A549 (cell line): ENCODE measurements around the gene EXOG. TPM values are rescaled to one million over a fixed set of nuclear protein-coding genes. Genes with fewer than 3 reads are reported as not detected.

ENCODE experiments used
- ATAC-seq, 2 experiments: fragments of 200-7000 bp in 1 of 2; fragments of >200 bp in 1 of 2; cut with Nextera tagmentation in 1 of 2; cut with Tn5 transposase in 1 of 2; 3 replicates each; pipeline versions ENCODE4 v1.8.0 to v1.9.1; 2018 to 2020; ENCODE audit warnings: mild to moderate bottlenecking in 1 of 2, moderate library complexity in 1 of 2
- CTCF ChIA-PET: fragments of 300-600 bp; sonication (Branson Sonifier 250); formaldehyde crosslinking; extraction: SDS; loops from one replicate; lab custom pipeline; 2021; ENCODE audit warnings: antibody characterized with exemption, inconsistent platforms; lab: Yijun Ruan, JAX
- POLR2A ChIA-PET: fragments of 350-600 bp; formaldehyde crosslinking; extraction: SDS; loops from one replicate; lab custom pipeline; 2021; ENCODE audit warnings: antibody characterized with exemption, inconsistent platforms; lab: Yijun Ruan, JAX
- DNase-seq, 2 experiments: peaks; one replicate each; pipeline versions ENCODE4 v3.0.0 to v3.0.0-alpha.2; 2011 to 2016; ENCODE audit warnings: low read depth in 1 of 2, low spot score in 1 of 2
- FAIRE-seq: peaks from 2 replicates; lab custom pipeline; 2011; peaks lifted over from hg19 to GRCh38; lab: Jason Lieb, UNC
- H3K27ac ChIP-seq, 2 experiments: fragments of >200 bp; sonication (Bioruptor Twin); formaldehyde crosslinking; 3 replicates each; pipeline ENCODE4 v1.5.1; 2016 to 2017
- H3K4me1 ChIP-seq: fragments of >200 bp; sonication (Bioruptor Twin); formaldehyde crosslinking; 3 replicates; pipeline ENCODE4 v1.6.1; 2016
- H3K4me2 ChIP-seq: fragments of >200 bp; sonication (Bioruptor Twin); formaldehyde crosslinking; 3 replicates; pipeline ENCODE4 v1.6.1; 2016
- H3K4me3 ChIP-seq: fragments of >200 bp; sonication (Bioruptor Twin); formaldehyde crosslinking; 3 replicates; pipeline ENCODE4 v1.5.1; 2016
- H3K9me3 ChIP-seq: fragments of >200 bp; sonication (Bioruptor Twin); formaldehyde crosslinking; 3 replicates; pipeline ENCODE4 v1.6.1; 2016
- CBX8 ChIP-seq: fragments of 200-600 bp; sonication (generic); IDR thresholded peaks from 2 replicates; pipeline ENCODE4 v1.6.1; 2016
- CHD2 ChIP-seq: fragments of 150-350 bp; IDR thresholded peaks from 2 replicates; pipeline ENCODE4 v1.6.1; 2014; ENCODE audit warnings: low read length; ENCODE audit not compliant: partially characterized antibody
- EP300 ChIP-seq, 2 experiments: fragments of >200 bp; sonication (Bioruptor Twin); formaldehyde crosslinking; IDR thresholded peaks; 2 replicates in 1 of 2; 3 replicates in 1 of 2; pipeline ENCODE4 v1.6.1; 2016 to 2017
- ESRRA ChIP-seq: fragments of 150-350 bp; IDR thresholded peaks from 2 replicates; pipeline ENCODE4 v1.6.1; 2014; ENCODE audit warnings: mild to moderate bottlenecking, low read length, borderline replicate concordance
- FOXS1 ChIP-seq: fragments of 250-450 bp; sonication (Bioruptor Pico); IDR thresholded peaks from 2 replicates; pipeline ENCODE4 v1.5.0; 2020; ENCODE audit warnings: mild to moderate bottlenecking, moderate library complexity
- HEYL ChIP-seq: fragments of 250-450 bp; sonication (Bioruptor Pico); IDR thresholded peaks from 2 replicates; pipeline ENCODE4 v1.8.0; 2021; ENCODE audit warnings: mild to moderate bottlenecking, moderate library complexity
- HOXB13 ChIP-seq: fragments of 250-450 bp; sonication (Bioruptor Pico); IDR thresholded peaks from 2 replicates; pipeline ENCODE4 v1.5.0; 2020; ENCODE audit warnings: low read depth, mild to moderate bottlenecking, moderate library complexity
- KDM1A ChIP-seq: fragments of 200-600 bp; sonication (generic); IDR thresholded peaks from 2 replicates; pipeline ENCODE4 v1.6.1; 2016; ENCODE audit warnings: low read depth, mild to moderate bottlenecking
- POLR2AphosphoS2 ChIP-seq: conservative IDR thresholded peaks from 2 replicates; pipeline ENCODE4 v1.6.1; 2012; ENCODE audit warnings: low read length, improper control_type of control experiment, inconsistent platforms
- RFX5 ChIP-seq: fragments of 450-650 bp; IDR thresholded peaks from 2 replicates; pipeline ENCODE4 v1.7.1; 2014; ENCODE audit warnings: antibody characterized with exemption, mild to moderate bottlenecking, moderate library complexity
- RNF2 ChIP-seq: fragments of 200-600 bp; sonication (generic); IDR thresholded peaks from 2 replicates; pipeline ENCODE4 v1.6.1; 2016; ENCODE audit warnings: low read depth, mild to moderate bottlenecking, antibody characterized with exemption, moderate library complexity, borderline replicate concordance
- SMC3 ChIP-seq: fragments of >200 bp; sonication (Bioruptor Twin); formaldehyde crosslinking; IDR thresholded peaks from 3 replicates; pipeline ENCODE4 v1.6.1; 2018; ENCODE audit warnings: inconsistent platforms
- ZSCAN20 ChIP-seq: fragments of 250-450 bp; sonication (Bioruptor Pico); IDR thresholded peaks from 2 replicates; pipeline ENCODE4 v1.8.0; 2022; ENCODE audit warnings: mild to moderate bottlenecking, moderate library complexity
- WGBS: methylation state at CpG from one replicate; pipeline ENCODE4 v1.1.6; 2017; ENCODE audit errors: missing lambda C conversion rate; 5-methylcytosine and 5-hydroxymethylcytosine counted together
- polyA plus RNA-seq, 4 experiments: library from polyadenylated mRNA; depleted of rRNA in 3 of 4; stranded (reverse); fragments of >200 nt; fragmentation: RNase III in 1 of 4; extraction: RNeasy Plus Mini Kit Qiagen cat#74134 plus additional on column Dnase treatment in 1 of 4; gene quantifications; 2 replicates in 3 of 4; 3 replicates in 1 of 4; pipeline ENCODE4 v1.2.3, GENCODE V29; 2011 to 2017
- TF ChIP-seq, protein P1 (sequence below): fragments of 200-600 bp; sonication (generic); IDR thresholded peaks from 2 replicates; pipeline ENCODE4 v1.6.1; 2016; ENCODE audit warnings: antibody characterized with exemption, mild to moderate bottlenecking, moderate library complexity
- TF ChIP-seq, protein P2 (sequence below): IDR thresholded peaks from 2 replicates; pipeline ENCODE4 v1.6.1; 2012; ENCODE audit warnings: low read depth, borderline replicate concordance
- TF ChIP-seq, protein P3 (sequence below): fragments of 450-650 bp; IDR thresholded peaks from 2 replicates; pipeline ENCODE4 v1.6.1; 2014; ENCODE audit warnings: antibody characterized with exemption

EXOG gene
- polyA plus RNA-seq, 2 of the 4 experiments (the other 2 are of a cell fraction): 11.2 to 17.1 TPM

DNA sequence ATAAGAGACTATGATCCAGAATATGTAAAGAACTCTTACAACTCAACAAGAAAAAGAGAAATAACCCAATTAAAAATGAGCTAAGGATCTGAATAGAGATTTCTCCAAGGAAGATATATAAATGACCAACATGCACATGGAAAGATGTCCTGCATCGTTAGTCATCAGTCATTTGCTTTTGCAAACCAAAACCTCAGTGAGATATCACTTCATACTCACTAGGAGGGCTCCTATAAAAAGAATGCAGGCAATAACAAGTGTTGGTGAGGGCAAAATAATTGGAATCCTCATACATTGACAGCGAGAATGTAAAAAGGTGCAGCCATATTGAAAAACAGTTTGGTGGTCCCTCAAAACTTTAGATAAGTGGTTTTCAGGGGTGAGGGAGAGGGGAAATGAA is 56.9 kb downstream of the EXOG start:
- ChIA-PET CTCF (interaction anchor here (1.8 kb wide), 1 partner anchor 31 kb away, joined by 8 read pairs; no protein-coding TSS in a partner anchor), POLR2A (no interaction called here)
- Histone ChIP-seq H3K27ac (no peak overlapping the region), H3K9me3 (no peaks in the 10 kb centered on the region), H3K4me1 (no peaks in the 10 kb centered on the region), H3K4me3 (no peak overlapping the region), H3K4me2 (no peak overlapping the region)
- FAIRE-seq (no peak), DNase-seq (no peak), ATAC-seq (no peak)
- WGBS: 7% methylated on average over 2 of the region's 2 CpGs
- TF ChIP-seq SMC3: no peak
- no peak for TF ChIP-seq CHD2
- TF ChIP-seq HEYL (CRISPR knock-in tag): no peak
- TF ChIP-seq EP300 (IDR thresholded peaks at IDR 0.05): no peak
- TF ChIP-seq ZSCAN20 (CRISPR knock-in tag): no peak
- TF ChIP-seq KDM1A: no peak
- TF ChIP-seq, protein P1, sequence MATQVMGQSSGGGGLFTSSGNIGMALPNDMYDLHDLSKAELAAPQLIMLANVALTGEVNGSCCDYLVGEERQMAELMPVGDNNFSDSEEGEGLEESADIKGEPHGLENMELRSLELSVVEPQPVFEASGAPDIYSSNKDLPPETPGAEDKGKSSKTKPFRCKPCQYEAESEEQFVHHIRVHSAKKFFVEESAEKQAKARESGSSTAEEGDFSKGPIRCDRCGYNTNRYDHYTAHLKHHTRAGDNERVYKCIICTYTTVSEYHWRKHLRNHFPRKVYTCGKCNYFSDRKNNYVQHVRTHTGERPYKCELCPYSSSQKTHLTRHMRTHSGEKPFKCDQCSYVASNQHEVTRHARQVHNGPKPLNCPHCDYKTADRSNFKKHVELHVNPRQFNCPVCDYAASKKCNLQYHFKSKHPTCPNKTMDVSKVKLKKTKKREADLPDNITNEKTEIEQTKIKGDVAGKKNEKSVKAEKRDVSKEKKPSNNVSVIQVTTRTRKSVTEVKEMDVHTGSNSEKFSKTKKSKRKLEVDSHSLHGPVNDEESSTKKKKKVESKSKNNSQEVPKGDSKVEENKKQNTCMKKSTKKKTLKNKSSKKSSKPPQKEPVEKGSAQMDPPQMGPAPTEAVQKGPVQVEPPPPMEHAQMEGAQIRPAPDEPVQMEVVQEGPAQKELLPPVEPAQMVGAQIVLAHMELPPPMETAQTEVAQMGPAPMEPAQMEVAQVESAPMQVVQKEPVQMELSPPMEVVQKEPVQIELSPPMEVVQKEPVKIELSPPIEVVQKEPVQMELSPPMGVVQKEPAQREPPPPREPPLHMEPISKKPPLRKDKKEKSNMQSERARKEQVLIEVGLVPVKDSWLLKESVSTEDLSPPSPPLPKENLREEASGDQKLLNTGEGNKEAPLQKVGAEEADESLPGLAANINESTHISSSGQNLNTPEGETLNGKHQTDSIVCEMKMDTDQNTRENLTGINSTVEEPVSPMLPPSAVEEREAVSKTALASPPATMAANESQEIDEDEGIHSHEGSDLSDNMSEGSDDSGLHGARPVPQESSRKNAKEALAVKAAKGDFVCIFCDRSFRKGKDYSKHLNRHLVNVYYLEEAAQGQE: no peak
- no peak for TF ChIP-seq RFX5

DNA sequence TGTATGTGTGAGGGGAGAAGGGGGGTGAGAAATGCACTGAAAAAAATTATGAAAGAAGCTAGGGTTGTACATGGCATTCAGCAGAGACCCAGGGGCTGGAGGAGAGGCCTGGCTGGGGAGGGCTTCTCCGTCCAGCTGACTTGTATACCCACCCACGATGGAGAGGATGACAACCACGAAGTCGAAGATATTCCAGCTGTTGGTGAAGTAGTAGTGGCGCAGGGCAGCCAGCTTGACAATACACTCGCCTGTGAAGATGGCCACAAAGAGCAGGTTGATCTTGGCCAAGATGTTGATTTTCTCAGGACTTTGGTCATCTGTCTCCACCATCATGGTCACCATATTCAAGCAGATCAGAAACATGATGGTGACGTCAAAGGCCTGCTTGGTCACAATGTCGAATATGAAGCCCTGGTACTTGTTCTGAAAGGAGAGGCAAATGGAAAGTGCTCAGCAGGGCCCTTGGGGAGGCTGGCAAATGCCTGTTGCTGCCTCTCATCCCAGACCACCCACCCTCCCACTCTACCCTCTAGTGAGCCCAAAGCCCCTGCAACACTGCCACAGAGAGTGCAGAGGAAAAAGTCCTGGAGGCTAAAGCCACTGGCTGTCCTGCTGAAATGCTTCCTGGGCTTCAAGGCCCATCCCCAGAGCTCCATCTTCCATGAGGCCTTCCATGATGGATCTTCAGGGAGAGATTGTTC is 58.1 kb downstream of the EXOG start:
- ATAC-seq: no peak
- no peak overlapping the region for H3K4me3 ChIP-seq
- 39% methylated on average over 8 of the region's 8 CpGs for WGBS
- H3K27ac ChIP-seq: no peak overlapping the region
- TF ChIP-seq HOXB13 (CRISPR knock-in tag): no peak
- TF ChIP-seq, protein P2, sequence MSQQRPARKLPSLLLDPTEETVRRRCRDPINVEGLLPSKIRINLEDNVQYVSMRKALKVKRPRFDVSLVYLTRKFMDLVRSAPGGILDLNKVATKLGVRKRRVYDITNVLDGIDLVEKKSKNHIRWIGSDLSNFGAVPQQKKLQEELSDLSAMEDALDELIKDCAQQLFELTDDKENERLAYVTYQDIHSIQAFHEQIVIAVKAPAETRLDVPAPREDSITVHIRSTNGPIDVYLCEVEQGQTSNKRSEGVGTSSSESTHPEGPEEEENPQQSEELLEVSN: no peak
- no peak for TF ChIP-seq CBX8
- TF ChIP-seq, protein P3, sequence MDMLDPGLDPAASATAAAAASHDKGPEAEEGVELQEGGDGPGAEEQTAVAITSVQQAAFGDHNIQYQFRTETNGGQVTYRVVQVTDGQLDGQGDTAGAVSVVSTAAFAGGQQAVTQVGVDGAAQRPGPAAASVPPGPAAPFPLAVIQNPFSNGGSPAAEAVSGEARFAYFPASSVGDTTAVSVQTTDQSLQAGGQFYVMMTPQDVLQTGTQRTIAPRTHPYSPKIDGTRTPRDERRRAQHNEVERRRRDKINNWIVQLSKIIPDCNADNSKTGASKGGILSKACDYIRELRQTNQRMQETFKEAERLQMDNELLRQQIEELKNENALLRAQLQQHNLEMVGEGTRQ: no peak
- no peak for TF ChIP-seq RNF2
- no peak for TF ChIP-seq ESRRA
- no peak for TF ChIP-seq FOXS1 (CRISPR knock-in tag)
- no peak for TF ChIP-seq POLR2AphosphoS2
- TF ChIP-seq, protein P1: no peak
- ChIA-PET POLR2A (no interaction called here), CTCF (interaction anchor here (1.1 to 1.8 kb wide), 2 partner anchors 16 to 33 kb away, joined by 3 to 8 read pairs; no protein-coding TSS in a partner anchor)
- no peaks in the 10 kb centered on the region for H3K9me3 ChIP-seq
- FAIRE-seq: no peak
- DNase-seq: no peak
- H3K4me1 ChIP-seq: no peaks in the 10 kb centered on the region
- no peak overlapping the region for H3K4me2 ChIP-seq
